Measurements from ENCODE around the gene HIP1. TPM values are rescaled to one million over a fixed set of nuclear protein-coding genes. Genes with fewer than 3 reads are reported as not detected.

HIP1 gene
- total RNA-seq, 4 donors from 2014 or later: 2.3 to 38.8 (median 6.9) TPM

DNA sequence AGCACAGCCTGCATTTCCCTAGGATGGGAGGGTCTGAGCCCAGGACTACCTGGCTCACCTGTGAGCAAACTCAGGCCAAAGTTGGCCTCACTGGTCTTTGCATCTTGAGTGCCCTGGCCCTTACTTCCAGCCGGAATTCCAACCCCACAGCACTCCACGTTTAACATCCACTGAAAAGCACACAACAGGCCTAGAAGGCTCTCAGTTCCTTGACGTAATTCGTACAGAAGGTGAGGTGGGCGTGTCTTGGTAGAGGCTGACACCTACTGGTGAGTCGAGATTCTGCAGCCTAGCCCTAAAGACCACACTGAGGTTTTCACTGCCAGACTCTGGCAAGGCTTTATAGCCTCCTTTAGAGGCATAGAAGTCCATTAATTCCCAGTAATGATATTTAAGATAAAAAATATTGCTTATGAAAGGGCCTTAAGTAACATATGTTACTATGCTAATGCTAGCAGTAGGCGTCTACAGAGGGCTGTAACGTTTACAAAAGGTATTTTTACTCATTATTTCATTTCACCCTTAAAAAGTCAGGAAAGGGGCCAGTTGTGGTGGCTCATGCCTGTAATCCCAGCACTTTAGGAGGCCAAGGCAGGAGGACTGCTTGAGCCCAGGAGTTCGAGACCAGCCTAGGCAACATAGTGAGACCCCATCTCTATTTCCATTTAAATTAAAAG lies 95.8 kb downstream of the HIP1 start:
- Histone ChIP-seq H3K27ac (no peak overlapping the region), H3K4me1 (peaks cover 0 to 15% (median 7%) of the 10 kb centered on the region in 4 donors), H3K9me3 (no peaks in the 10 kb centered on the region), H3K4me3 (no peak overlapping the region), H3K27me3 (no peaks in the 10 kb centered on the region), H3K36me3 (no peaks in the 10 kb centered on the region)
- DNase-seq: peak in 2 of 3 donors; percentile 62 to 78
- TF ChIP-seq, protein P1, sequence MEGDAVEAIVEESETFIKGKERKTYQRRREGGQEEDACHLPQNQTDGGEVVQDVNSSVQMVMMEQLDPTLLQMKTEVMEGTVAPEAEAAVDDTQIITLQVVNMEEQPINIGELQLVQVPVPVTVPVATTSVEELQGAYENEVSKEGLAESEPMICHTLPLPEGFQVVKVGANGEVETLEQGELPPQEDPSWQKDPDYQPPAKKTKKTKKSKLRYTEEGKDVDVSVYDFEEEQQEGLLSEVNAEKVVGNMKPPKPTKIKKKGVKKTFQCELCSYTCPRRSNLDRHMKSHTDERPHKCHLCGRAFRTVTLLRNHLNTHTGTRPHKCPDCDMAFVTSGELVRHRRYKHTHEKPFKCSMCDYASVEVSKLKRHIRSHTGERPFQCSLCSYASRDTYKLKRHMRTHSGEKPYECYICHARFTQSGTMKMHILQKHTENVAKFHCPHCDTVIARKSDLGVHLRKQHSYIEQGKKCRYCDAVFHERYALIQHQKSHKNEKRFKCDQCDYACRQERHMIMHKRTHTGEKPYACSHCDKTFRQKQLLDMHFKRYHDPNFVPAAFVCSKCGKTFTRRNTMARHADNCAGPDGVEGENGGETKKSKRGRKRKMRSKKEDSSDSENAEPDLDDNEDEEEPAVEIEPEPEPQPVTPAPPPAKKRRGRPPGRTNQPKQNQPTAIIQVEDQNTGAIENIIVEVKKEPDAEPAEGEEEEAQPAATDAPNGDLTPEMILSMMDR (IDR thresholded peaks at IDR 0.05): peak; percentile 71 to 79 (median 76)
- TF ChIP-seq POLR2A (IDR thresholded peaks at IDR 0.05): no peak

DNA sequence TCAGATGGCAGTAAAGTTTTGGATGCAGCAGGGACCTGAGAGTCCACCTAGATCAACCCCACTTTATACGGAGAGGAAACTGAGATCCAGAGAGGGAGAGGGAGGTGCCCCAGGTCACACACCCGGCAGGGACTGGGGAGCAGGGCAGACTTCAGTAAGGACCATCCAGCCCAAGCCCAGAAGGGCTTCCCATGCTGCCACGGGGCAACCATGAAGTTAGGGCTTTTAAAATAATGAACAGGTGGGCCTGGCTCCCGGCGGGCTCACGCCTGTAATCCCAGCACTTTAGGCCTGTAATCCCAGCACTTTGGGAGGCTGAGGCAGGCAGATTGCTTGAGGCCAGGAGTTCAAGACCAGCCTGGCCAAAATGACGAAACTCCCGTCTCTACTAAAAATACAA lies 98.5 kb downstream of the HIP1 start:
- H3K27me3 ChIP-seq: no peaks in the 10 kb centered on the region
- H3K36me3 ChIP-seq: no peaks in the 10 kb centered on the region
- peak overlapping the region in 2 of 4 donors; percentile 49 to 68 for H3K27ac ChIP-seq
- peaks cover 0 to 15% (median 7%) of the 10 kb centered on the region in 4 donors for H3K4me1 ChIP-seq
- no peak overlapping the region for H3K4me3 ChIP-seq
- no peak for DNase-seq
- H3K9me3 ChIP-seq: no peaks in the 10 kb centered on the region
- TF ChIP-seq POLR2A (IDR thresholded peaks at IDR 0.05): no peak
- TF ChIP-seq, protein P1 (IDR thresholded peaks at IDR 0.05): no peak

DNA sequence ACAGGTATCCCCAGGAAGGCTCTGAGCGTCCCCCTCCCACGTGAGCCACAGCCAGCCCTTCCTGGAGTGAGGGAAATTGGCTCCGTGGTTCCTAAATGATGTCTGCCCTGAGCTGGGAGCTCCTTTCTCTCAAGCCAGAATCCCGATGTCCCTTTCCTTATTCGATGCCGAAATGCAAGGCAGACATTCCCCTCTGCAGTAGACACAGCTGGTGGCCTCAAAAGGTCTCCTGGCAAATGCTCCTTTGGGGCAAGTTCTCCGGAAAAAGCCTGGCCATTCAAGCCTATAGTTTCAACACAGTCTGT lies 98.9 kb downstream of the HIP1 start:
- Histone ChIP-seq H3K4me3 (peak overlapping the region in 3 of 4 donors; percentile 71 to 77 (median 74)), H3K27me3 (no peaks in the 10 kb centered on the region), H3K27ac (peak overlapping the region in 3 of 4 donors; percentile 49 to 68 (median 57)), H3K4me1 (peaks cover 0 to 15% (median 7%) of the 10 kb centered on the region in 4 donors), H3K9me3 (no peaks in the 10 kb centered on the region), H3K36me3 (no peaks in the 10 kb centered on the region)
- TF ChIP-seq, protein P1 (IDR thresholded peaks at IDR 0.05): no peak
- TF ChIP-seq POLR2A (IDR thresholded peaks at IDR 0.05): no peak
- no peak for DNase-seq

DNA sequence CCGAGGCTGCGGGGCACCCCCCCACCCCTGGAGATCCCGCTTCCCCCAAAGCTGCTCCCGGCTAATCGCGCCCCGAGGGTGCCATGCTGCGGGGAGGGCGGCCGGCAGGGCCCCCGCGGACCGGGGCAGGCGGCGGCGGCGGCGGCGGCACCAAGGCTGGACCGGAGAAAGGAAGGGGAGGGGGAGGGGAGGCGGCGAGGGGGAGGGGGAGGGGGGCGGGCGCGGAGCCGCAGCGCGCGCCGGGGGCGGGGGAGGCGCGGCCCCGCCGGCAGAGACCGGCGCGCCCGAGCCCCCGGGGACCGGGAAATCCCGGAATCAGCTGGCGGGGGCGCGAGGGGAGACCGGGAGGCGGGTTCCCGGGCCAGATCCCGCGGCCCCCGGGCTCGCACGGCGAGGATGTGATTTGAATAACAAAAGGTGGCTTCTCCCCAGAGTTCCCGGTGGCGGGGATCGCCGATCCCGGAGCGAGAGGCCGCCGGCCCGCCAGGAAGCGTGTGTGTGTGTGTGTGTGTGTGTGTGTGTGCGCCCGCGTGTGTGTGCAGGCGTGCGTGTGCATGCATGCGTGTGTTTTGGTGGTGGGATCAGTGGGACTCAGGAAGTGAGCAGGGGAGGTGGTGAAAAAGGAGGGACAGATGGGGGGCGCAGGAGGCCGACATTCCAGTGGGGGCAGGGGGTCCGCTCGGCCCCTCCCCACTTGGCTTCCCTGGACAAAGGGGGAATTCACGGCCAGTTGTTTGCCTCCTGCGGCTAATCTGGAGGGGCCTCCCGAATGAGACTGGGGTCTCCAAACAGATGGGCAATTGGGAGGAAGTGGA lies 99.5 kb downstream of the HIP1 start:
- Histone ChIP-seq H3K4me1 (peaks cover 0 to 15% (median 7%) of the 10 kb centered on the region in 4 donors), H3K4me3 (peak overlapping the region; percentile 51 to 77 (median 72)), H3K27me3 (no peaks in the 10 kb centered on the region), H3K27ac (peak overlapping the region in 3 of 4 donors; percentile 49 to 68 (median 57)), H3K9me3 (no peaks in the 10 kb centered on the region), H3K36me3 (no peaks in the 10 kb centered on the region)
- TF ChIP-seq POLR2A (IDR thresholded peaks at IDR 0.05): no peak
- TF ChIP-seq, protein P1 (IDR thresholded peaks at IDR 0.05): no peak
- peak; percentile 19 to 62 (median 52) for DNase-seq

DNA sequence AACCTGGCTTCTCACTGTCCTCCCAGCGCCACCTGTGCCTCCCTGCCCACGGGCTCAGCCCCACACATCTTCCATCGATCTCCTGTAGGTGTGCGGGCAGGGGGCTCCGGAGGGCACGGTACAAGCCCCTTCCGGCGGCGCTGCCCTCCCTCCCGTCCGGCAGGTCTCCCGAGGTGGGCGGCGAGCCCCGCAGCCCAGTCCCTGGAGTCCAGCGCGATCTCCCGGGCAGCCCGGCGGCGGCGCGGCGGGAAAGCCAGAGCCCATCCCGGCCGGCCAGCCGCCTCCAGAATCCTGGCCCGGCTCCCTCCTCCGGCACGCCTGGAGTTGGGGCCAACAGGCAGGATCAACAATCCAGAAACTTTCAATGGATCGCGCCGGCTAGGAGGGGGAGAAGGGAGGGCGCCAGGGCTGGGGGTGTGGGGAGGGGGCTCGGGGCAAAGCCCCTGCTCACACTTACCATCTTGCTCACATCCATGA lies 100.1 kb downstream of the HIP1 start:
- Histone ChIP-seq H3K27me3 (no peaks in the 10 kb centered on the region), H3K36me3 (no peaks in the 10 kb centered on the region), H3K4me1 (peaks cover 0 to 15% (median 7%) of the 10 kb centered on the region in 4 donors), H3K27ac (peak overlapping the region in 3 of 4 donors; percentile 24 to 68 (median 57)), H3K9me3 (no peaks in the 10 kb centered on the region), H3K4me3 (peak overlapping the region; percentile 51 to 77 (median 72))
- peak in 2 of 3 donors; percentile 53 to 58 for DNase-seq
- TF ChIP-seq, protein P1 (IDR thresholded peaks at IDR 0.05): no peak
- TF ChIP-seq POLR2A (IDR thresholded peaks at IDR 0.05): no peak

Measured in Peyer's patch (tissue), 4 donors.